ENCODE results near the gene CREB5.

The CREB5 gene

GRCh38 chr7:28646376-28647075, 234.2 kb downstream of the CREB5 start:
- no peak for DNase-seq (ENCODE audit: low spot score)

- DNase-seq (ENCODE audit: low spot score): no peak
These were observed 234.7 kb downstream of the CREB5 start for GRCh38 chr7:28647076-28647421.

- no peak for DNase-seq (ENCODE audit: low spot score)
These were observed 236.9 kb downstream of the CREB5 start for GRCh38 chr7:28649189-28649588.

- no peak for DNase-seq (ENCODE audit: low spot score)
These were observed 237.5 kb downstream of the CREB5 start for GRCh38 chr7:28649811-28650210.

GRCh38 chr7:28654110-28654509, 241.8 kb downstream of the CREB5 start:
- no peak for DNase-seq (ENCODE audit: low spot score)

- DNase-seq (ENCODE audit: low spot score): no peak
These were observed 244.2 kb downstream of the CREB5 start for GRCh38 chr7:28656529-28656928.

GRCh38 chr7:28658381-28658780, 246.1 kb downstream of the CREB5 start:
- DNase-seq (ENCODE audit: low spot score): no peak

GRCh38 chr7:28660132-28660531, 247.8 kb downstream of the CREB5 start:
- DNase-seq (ENCODE audit: low spot score): no peak

GRCh38 chr7:28661826-28662595, 249.7 kb downstream of the CREB5 start:
- DNase-seq (ENCODE audit: low spot score): no peak

- DNase-seq (ENCODE audit: low spot score): no peak
These were observed 253.8 kb downstream of the CREB5 start for GRCh38 chr7:28666154-28666553.

- DNase-seq (ENCODE audit: low spot score): no peak
These were observed 255.8 kb downstream of the CREB5 start for GRCh38 chr7:28668085-28668484.

- DNase-seq (ENCODE audit: low spot score): no peak
These were observed 257.0 kb downstream of the CREB5 start for GRCh38 chr7:28669330-28669729.

- DNase-seq (ENCODE audit: low spot score): no peak
These were observed 259.2 kb downstream of the CREB5 start for GRCh38 chr7:28671526-28671925.

- DNase-seq (ENCODE audit: low spot score): no peak
These were observed 260.1 kb downstream of the CREB5 start for GRCh38 chr7:28672397-28672797.

GRCh38 chr7:28674359-28674782, 262.1 kb downstream of the CREB5 start:
- DNase-seq (ENCODE audit: low spot score): no peak

GRCh38 chr7:28675429-28675828, 263.1 kb downstream of the CREB5 start:
- no peak for DNase-seq (ENCODE audit: low spot score)

GRCh38 chr7:28677668-28678067, 265.4 kb downstream of the CREB5 start:
- DNase-seq (ENCODE audit: low spot score): no peak

GRCh38 chr7:28678431-28678965, 266.2 kb downstream of the CREB5 start:
- DNase-seq (ENCODE audit: low spot score): no peak

- DNase-seq (ENCODE audit: low spot score): no peak
These were observed 269.5 kb downstream of the CREB5 start for GRCh38 chr7:28681693-28682310.

GRCh38 chr7:28682801-28683200, 270.5 kb downstream of the CREB5 start:
- DNase-seq (ENCODE audit: low spot score): no peak

GRCh38 chr7:28684650-28685241, 272.4 kb downstream of the CREB5 start:
- no peak for DNase-seq (ENCODE audit: low spot score)

- no peak for DNase-seq (ENCODE audit: low spot score)
These were observed 272.9 kb downstream of the CREB5 start for GRCh38 chr7:28685242-28685643.

Measured in hematopoietic multipotent progenitor cell treated with erythropoietin and hydrocortisone succinate and interleukin-3 and kit ligand, for 17 days (in vitro differentiated cells).